Measurements from ENCODE around the gene TRIP4. TPM values are rescaled to one million over a fixed set of nuclear protein-coding genes. Genes with fewer than 3 reads are reported as not detected.

Gene TRIP4
- total and polyA plus RNA-seq, 2 donors (not counting 1 experiment from before 2014, with no cell fraction given): 13.9 to 30.2 TPM

DNA sequence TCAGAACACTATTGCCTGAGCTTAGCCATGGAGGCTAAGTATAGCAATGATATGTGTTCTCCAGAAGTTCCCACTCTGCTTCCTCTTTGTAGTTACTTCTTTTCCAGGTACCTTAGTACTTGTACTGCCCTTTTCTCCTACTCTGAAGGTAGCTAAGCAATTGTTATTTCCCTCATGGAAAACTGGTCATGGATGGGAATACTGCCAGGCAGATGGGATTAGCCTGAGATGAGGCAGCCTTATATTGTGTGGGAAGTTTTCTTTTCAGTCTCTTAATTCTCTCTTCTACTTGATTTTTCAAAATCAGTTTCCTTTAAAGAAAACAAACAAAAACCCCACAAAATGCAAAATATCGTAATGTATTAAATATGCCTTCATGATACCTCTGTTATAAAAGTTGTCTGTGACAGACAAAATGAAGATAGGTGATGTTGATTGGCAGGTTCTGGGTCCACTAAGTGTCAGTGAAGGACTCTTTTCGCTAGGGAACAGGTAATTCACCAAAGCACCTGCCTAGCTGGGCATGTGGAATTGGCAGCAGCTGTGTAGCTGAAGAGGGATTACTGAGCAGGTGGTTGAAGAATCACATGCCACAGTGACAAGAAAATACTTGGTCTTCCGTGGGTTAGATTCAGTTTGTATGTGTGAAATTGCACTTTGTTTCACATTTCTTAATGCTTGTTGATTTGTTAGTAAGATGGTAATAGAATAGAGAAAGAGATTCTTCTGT is 76.8 kb downstream of the TRIP4 start:
- no peaks in the 10 kb centered on the region for H4K20me1 ChIP-seq (ENCODE audit: control insufficient read depth, extremely low read depth, insufficient read depth, low read length)
- H3K9ac ChIP-seq (ENCODE audit: insufficient read depth, low read length): no peak overlapping the region
- peak in 1 of 2 donors; percentile 57 for DNase-seq (ENCODE audit: low read depth in 2 of 2)
- H3K27ac ChIP-seq (ENCODE audit: insufficient read depth, low read length): no peak overlapping the region
- H3K4me1 ChIP-seq (ENCODE audit: control insufficient read depth, extremely low read depth, insufficient read depth, low read length): peaks cover 2% of the 10 kb centered on the region
- TF ChIP-seq EZH2 (IDR thresholded peaks at IDR 0.05; ENCODE audit: low read length, missing control alignments) (no peak), CTCF (conservative IDR thresholded peaks at IDR 0.05 in 1 of 2, IDR thresholded peaks at IDR 0.05 in 1 of 2; ENCODE audit: low read depth in 1 of 2, low read length in 2 of 2) (no peak)
- H3K27me3 ChIP-seq (ENCODE audit: control insufficient read depth, insufficient read depth, low read length): no peaks in the 10 kb centered on the region
- peaks cover 67% of the 10 kb centered on the region for H3K79me2 ChIP-seq (ENCODE audit: control insufficient read depth, insufficient read depth, low read length)
- H3K9me3 ChIP-seq (ENCODE audit: control insufficient read depth, insufficient read depth, low read depth, low read length): no peaks in the 10 kb centered on the region
- no peak overlapping the region for H2AFZ ChIP-seq (ENCODE audit: low read length)
- no peak overlapping the region for H3K4me3 ChIP-seq (replicated peaks in 1 of 4; ENCODE audit: control extremely low read depth in 1 of 4, insufficient read depth in 1 of 4, low read depth in 3 of 4, low read length in 4 of 4)
- H3K4me2 ChIP-seq (ENCODE audit: extremely low read depth, insufficient read depth, low read length): no peak overlapping the region
- no peaks in the 10 kb centered on the region for H3K36me3 ChIP-seq (ENCODE audit: control insufficient read depth, insufficient read depth, low read length)

GRCh38 chr15:64466408-64467141 is 78.9 kb downstream of the TRIP4 start:
- no peaks in the 10 kb centered on the region for H3K27me3 ChIP-seq (ENCODE audit: control insufficient read depth, insufficient read depth, low read length)

More at GRCh38 chr15:64466408-64467141, 78.9 kb downstream of the TRIP4 start:
- Histone ChIP-seq H2AFZ (ENCODE audit: low read length) (no peak overlapping the region), H3K36me3 (ENCODE audit: control insufficient read depth, insufficient read depth, low read length) (no peaks in the 10 kb centered on the region), H3K4me2 (ENCODE audit: extremely low read depth, insufficient read depth, low read length) (no peak overlapping the region), H3K79me2 (ENCODE audit: control insufficient read depth, insufficient read depth, low read length) (peaks cover 66% of the 10 kb centered on the region), H3K27ac (ENCODE audit: insufficient read depth, low read length) (no peak overlapping the region), H4K20me1 (ENCODE audit: control insufficient read depth, extremely low read depth, insufficient read depth, low read length) (no peaks in the 10 kb centered on the region), H3K9me3 (ENCODE audit: control insufficient read depth, insufficient read depth, low read depth, low read length) (no peaks in the 10 kb centered on the region), H3K4me1 (ENCODE audit: control insufficient read depth, extremely low read depth, insufficient read depth, low read length) (no peaks in the 10 kb centered on the region), H3K9ac (ENCODE audit: insufficient read depth, low read length) (no peak overlapping the region), H3K4me3 (replicated peaks in 1 of 4; ENCODE audit: control extremely low read depth in 1 of 4, insufficient read depth in 1 of 4, low read depth in 3 of 4, low read length in 4 of 4) (no peak overlapping the region)
- no peak for DNase-seq (ENCODE audit: low read depth in 2 of 2)
- TF ChIP-seq EZH2 (IDR thresholded peaks at IDR 0.05; ENCODE audit: low read length, missing control alignments) (no peak), CTCF (conservative IDR thresholded peaks at IDR 0.05 in 1 of 2, IDR thresholded peaks at IDR 0.05 in 1 of 2; ENCODE audit: low read depth in 1 of 2, low read length in 2 of 2) (no peak)

Measured in fibroblast of lung (primary cell).